K562 (cell line): ENCODE measurements around the gene TGM1. TPM values are rescaled to one million over a fixed set of nuclear protein-coding genes. Genes with fewer than 3 reads are reported as not detected.

Experiments
- ATAC-seq: fragments of 200-7000 bp; cut with Tn5 transposase; 3 replicates; pipeline ENCODE4 v1.9.1; 2020; ENCODE audit warnings: moderate library complexity
- BruUV-seq: library from RNA; stranded (reverse); fragments of 400-500 nt; replicated peaks from 2 replicates; lab custom pipeline; 2021; lab: Mats Ljungman, UMichigan
- CTCF ChIA-PET: fragments of 300-600 bp; formaldehyde crosslinking; extraction: SDS; loops from one replicate; lab custom pipeline; 2021; ENCODE audit warnings: low intra/inter-chr PET ratio; lab: Yijun Ruan, JAX
- POLR2A ChIA-PET: fragments of 300-600, 350-650 bp; sonication (Branson Sonifier 250); formaldehyde crosslinking; extraction: SDS; loops from one replicate; lab custom pipeline; 2021; ENCODE audit warnings: antibody characterized with exemption, inconsistent platforms; lab: Yijun Ruan, JAX
- DNase-seq, 4 experiments: peaks; one replicate each; pipeline versions ENCODE4 v3.0.0 to v3.0.0-alpha.2; 2011 to 2018; ENCODE audit warnings: low spot score in 3 of 4, mixed read lengths in 3 of 4; ENCODE audit errors: extremely low read depth in 1 of 4
- FAIRE-seq: peaks from 2 replicates; lab custom pipeline; 2011; peaks lifted over from hg19 to GRCh38; lab: Jason Lieb, UNC
- H2AFZ ChIP-seq: 2 replicates; pipeline ENCODE4 v1.6.0; 2011; ENCODE audit warnings: low read depth, low read length, control low read depth, inconsistent platforms
- H3K27ac ChIP-seq: fragments of 200-600 bp; 3 replicates; pipeline ENCODE4 v1.8.0; 2011; ENCODE audit warnings: low read depth, mild to moderate bottlenecking, control low read depth, inconsistent platforms, low read length, moderate library complexity, mixed read lengths; ENCODE audit errors: extremely low read depth
- H3K27me3 ChIP-seq, 2 experiments: fragments of 300-600 bp in 1 of 2; 2 replicates in 1 of 2; 3 replicates in 1 of 2; pipeline versions ENCODE4 v1.6.0 to v1.8.0; 2011; ENCODE audit warnings: inconsistent platforms in 2 of 2, low read length in 2 of 2, mild to moderate bottlenecking in 1 of 2, mixed read lengths in 1 of 2, moderate library complexity in 1 of 2; ENCODE audit not compliant: control insufficient read depth in 2 of 2, insufficient read depth in 2 of 2
- H3K36me3 ChIP-seq: fragments of 300-600 bp; 3 replicates; pipeline ENCODE4 v1.8.0; 2011; ENCODE audit warnings: mild to moderate bottlenecking, low read length, inconsistent platforms; ENCODE audit not compliant: control insufficient read depth, insufficient read depth
- H3K4me1 ChIP-seq, 2 experiments: fragments of 200-600 bp in 1 of 2; replicated peaks in 1 of 2; 2 replicates in 1 of 2; 3 replicates in 1 of 2; pipeline versions ENCODE4 v1.5.1 to v1.8.0; 2011; ENCODE audit warnings: inconsistent platforms in 2 of 2, low read length in 2 of 2, mild to moderate bottlenecking in 1 of 2, mixed read lengths in 1 of 2, moderate library complexity in 1 of 2; ENCODE audit not compliant: control insufficient read depth in 2 of 2, insufficient read depth in 2 of 2
- H3K4me2 ChIP-seq: 2 replicates; pipeline ENCODE4 v1.6.1; 2011; ENCODE audit warnings: low read length, control low read depth, inconsistent platforms, mixed read lengths; ENCODE audit not compliant: insufficient read depth
- H3K4me3 ChIP-seq: fragments of 200-600 bp; sonication (generic), shearing (Covaris generic); 2 replicates; pipeline ENCODE4 v1.5.1; 2016; ENCODE audit warnings: control low read depth, inconsistent platforms
- H3K79me2 ChIP-seq: fragments of 200-600 bp; 3 replicates; pipeline ENCODE4 v1.8.0; 2011; ENCODE audit warnings: low read length, inconsistent platforms; ENCODE audit not compliant: control insufficient read depth, insufficient read depth
- H3K9ac ChIP-seq, 2 experiments: 2 replicates each; pipeline versions ENCODE4 v1.6.0 to v1.6.1; 2011; ENCODE audit warnings: low read depth in 2 of 2, low read length in 2 of 2, control low read depth in 1 of 2, inconsistent platforms in 1 of 2, mild to moderate bottlenecking in 1 of 2, mixed read lengths in 1 of 2; ENCODE audit not compliant: insufficient read depth in 1 of 2
- H3K9me1 ChIP-seq: one replicate; pipeline ENCODE4 v1.6.0; 2011; ENCODE audit warnings: inconsistent platforms, mild to moderate bottlenecking, low read length, moderate library complexity; ENCODE audit not compliant: control insufficient read depth, insufficient read depth
- H3K9me3 ChIP-seq: replicated peaks from 2 replicates; pipeline ENCODE4 v1.5.1; 2011; ENCODE audit warnings: low read depth, low read length, inconsistent platforms; ENCODE audit not compliant: control insufficient read depth, insufficient read depth
- H4K20me1 ChIP-seq: replicated peaks from 2 replicates; pipeline ENCODE4 v1.6.1; 2011; ENCODE audit warnings: low read length, inconsistent platforms, mixed read lengths; ENCODE audit not compliant: control insufficient read depth, insufficient read depth
- CEBPG ChIP-seq, 3 experiments: fragments of 200-800 bp in 1 of 3; sonication (Bioruptor generic) in 1 of 3; sonication (generic) in 1 of 3; formaldehyde crosslinking in 1 of 3; IDR thresholded peaks in 2 of 3; conservative IDR thresholded peaks in 1 of 3; 2 replicates each; pipeline versions ENCODE4 v1.6.1 to v1.8.0; 2016 to 2022; ENCODE audit warnings: missing compliant biosample characterization in 2 of 3, missing genetic modification characterization in 2 of 3, mild to moderate bottlenecking in 1 of 3, missing genetic modification reagents in 1 of 3
- MCM5 ChIP-seq: fragments of 450-650 bp; IDR thresholded peaks from 2 replicates; pipeline ENCODE4 v1.6.1; 2016; ENCODE audit warnings: low read depth
- PPARD ChIP-seq: fragments of 250-450 bp; sonication (Bioruptor Pico); IDR thresholded peaks from 2 replicates; pipeline ENCODE4 v1.8.0; 2022; ENCODE audit warnings: inconsistent platforms, mild to moderate bottlenecking, moderate library complexity
- ZNF253 ChIP-seq: fragments of 250-450 bp; sonication (Bioruptor Pico); conservative IDR thresholded peaks from 2 replicates; pipeline ENCODE4 v1.6.1; 2021; ENCODE audit warnings: mild to moderate bottlenecking
- WGBS: fragments of 100-300 bp; shearing (Covaris generic); methylation state at CpG from one replicate; pipeline ENCODE4 v1.1.6; 2016; ENCODE audit warnings: low coverage, mixed read lengths; ENCODE audit not compliant: insufficient coverage; ENCODE audit errors: missing lambda C conversion rate; 5-methylcytosine and 5-hydroxymethylcytosine counted together
- in situ Hi-C: fragments of 300-500 bp; cut with MboI; formaldehyde crosslinking; loops from 4 replicates; pipeline ENCODE4 v1.15.0; 2018; ENCODE audit warnings: inconsistent platforms, mixed read lengths
- intact Hi-C: fragments of 100-400 bp; cut with micrococcal nuclease; formaldehyde crosslinking; loops from 2 replicates; pipeline ENCODE4 v1.14.2; 2022
- polyA plus RNA-seq, 8 experiments: library from polyadenylated mRNA; depleted of rRNA in 4 of 8; stranded (reverse) in 5 of 8; unstranded in 3 of 8; fragments of >200 nt; fragmentation: Nextera tagmentation in 2 of 8; fragmentation: Illumina TruSeq in 1 of 8; extraction: Ambion mirVana in 2 of 8; extraction: Trizol in 1 of 8; gene quantifications; 2 replicates each; pipeline versions ENCODE4 v1.2.1 to v1.2.3, GENCODE V29; 2011 to 2014; ENCODE audit warnings: inconsistent platforms in 1 of 8, missing spikeins in 1 of 8
- total RNA-seq, 7 experiments: library from RNA; depleted of rRNA in 6 of 7; stranded (reverse); fragments of >200 nt in 6 of 7; fragmentation: Illumina TruSeq in 2 of 7; extraction: Trizol in 2 of 7; gene quantifications; 2 replicates each; pipeline versions ENCODE4 v1.2.1 to v1.2.3, GENCODE V29; 2011 to 2021; ENCODE audit warnings: low replicate concordance in 1 of 7

TGM1 gene
- total and polyA plus RNA-seq, 9 of the 15 experiments (the other 6 are each of a cell fraction or from before 2014, with no cell fraction given), result 0.13 to 4.4 (median 0.88) TPM

- Histone ChIP-seq H3K9me3 (no peaks in the 10 kb centered on the region), H3K27ac (no peak overlapping the region), H3K4me1 (peaks cover 22 to 41% of the 10 kb centered on the region in 2 experiments; a peak in 4 of 5 replicates), H3K9ac (0 out of 4 replicates have a peak overlapping the region, but pooled peaks of 1 of the 2 experiments have one; percentile 13), H4K20me1 (no peaks in the 10 kb centered on the region), H3K9me1 (no peaks in the 10 kb centered on the region), H2AFZ (no peak overlapping the region), H3K27me3 (no peaks in the 10 kb centered on the region), H3K36me3 (no peaks in the 10 kb centered on the region; the same call in 1 of the 3 replicates), H3K4me2 (no peak overlapping the region)
- ChIA-PET POLR2A (interaction anchor here (0.7 kb wide), 1 partner anchor 13 kb away, joined by 3 read pairs; no protein-coding TSS in a partner anchor), CTCF (no interaction called here)
- BruUV-seq, result no TSS peak
- 88% methylated on average over 15 of the region's 19 CpGs for WGBS
- intact Hi-C loops (no loop called here), in situ Hi-C loops (no loop called here)
- FAIRE-seq, result no peak
- TF ChIP-seq MCM5, result no peak
- no peak for TF ChIP-seq ZNF253 (CRISPR knock-in tag)
- no peak for TF ChIP-seq CEBPG (CRISPR knock-in tag; IDR thresholded peaks at IDR 0.05)
- no peak for TF ChIP-seq CEBPG (tag; conservative IDR thresholded peaks at IDR 0.05 in 1 of 2, IDR thresholded peaks at IDR 0.05 in 1 of 2)
- TF ChIP-seq, all 486 proteins: peak for 0
- no peaks in the 10 kb centered on the region for H3K79me2 ChIP-seq
- no peak overlapping the region for H3K4me3 ChIP-seq
- no peak for DNase-seq
- ATAC-seq, result no peak
Measured at GRCh38 chr14:24254630-24255392, 8.2 kb downstream of the TGM1 start.

- intact Hi-C loops, result no loop called here
- DNase-seq, result no peak
Measured at GRCh38 chr14:24253936-24254335, 9.0 kb downstream of the TGM1 start.

More at GRCh38 chr14:24253936-24254335, 9.0 kb downstream of the TGM1 start:
- no peak for FAIRE-seq
- ChIA-PET POLR2A (no interaction called here), CTCF (no interaction called here)
- in situ Hi-C loops, result no loop called here
- no peaks in the 10 kb centered on the region for H3K9me3 ChIP-seq
- no peak overlapping the region for H3K27ac ChIP-seq
- no peaks in the 10 kb centered on the region for H4K20me1 ChIP-seq
- no peak for TF ChIP-seq PPARD (CRISPR knock-in tag)
- WGBS, result 87% methylated on average over 5 of the region's 7 CpGs
- no peak overlapping the region for H2AFZ ChIP-seq
- no peak for ATAC-seq
- BruUV-seq, result no TSS peak
- no peaks in the 10 kb centered on the region for H3K9me1 ChIP-seq
- H3K4me3 ChIP-seq, result no peak overlapping the region
- no peaks in the 10 kb centered on the region for H3K27me3 ChIP-seq
- no peak overlapping the region for H3K4me2 ChIP-seq
- H3K36me3 ChIP-seq, result no peaks in the 10 kb centered on the region; the same call in 1 of the 3 replicates
- no peaks in the 10 kb centered on the region for H3K79me2 ChIP-seq
- H3K9ac ChIP-seq, result no peak overlapping the region
- H3K4me1 ChIP-seq, result peaks cover 22 to 37% of the 10 kb centered on the region in 2 experiments; a peak in 4 of 5 replicates
